ENCODE results near the gene NLGN4Y.

Gene NLGN4Y

DNA sequence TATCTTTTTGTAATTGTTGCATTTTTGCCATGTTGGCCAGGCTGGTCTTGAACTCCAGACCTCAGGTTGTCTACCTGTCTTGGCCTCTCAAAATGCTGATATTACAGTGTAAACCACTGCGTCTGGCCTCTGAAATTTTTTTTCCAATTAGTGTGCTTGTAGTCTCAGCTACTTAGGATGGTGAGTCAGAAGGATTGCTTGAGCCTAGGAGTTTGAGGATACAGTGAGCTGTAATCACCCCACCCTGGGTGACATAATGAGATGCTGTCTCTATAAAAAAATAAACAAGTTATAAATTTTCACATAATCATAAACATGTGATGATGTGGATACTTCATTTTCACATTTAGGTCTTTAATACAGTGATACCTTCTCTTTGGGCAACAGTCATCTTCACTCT, 154.9 kb downstream of the NLGN4Y start:
- DNase-seq = no peak

DNA sequence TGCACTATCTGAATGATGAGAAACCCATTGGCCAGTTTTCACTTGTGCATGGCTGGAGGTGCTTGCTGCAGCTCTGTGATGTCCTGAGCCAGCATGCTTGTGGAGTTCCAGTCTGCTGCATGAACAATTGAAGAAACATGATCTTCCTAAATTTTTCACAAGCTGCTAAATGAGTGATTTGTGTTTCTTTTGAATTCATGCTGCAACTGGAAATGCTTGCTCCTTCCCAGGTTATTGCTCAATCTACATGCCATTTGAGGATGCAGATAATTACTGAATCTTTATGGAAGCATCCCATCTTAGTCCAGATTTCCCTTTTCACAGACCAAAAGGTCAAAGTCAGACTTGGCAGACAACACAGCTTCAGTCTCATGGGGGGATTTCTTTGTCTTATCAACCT, 170.2 kb downstream of the NLGN4Y start:
- no peak for DNase-seq

GRCh38 chrY:14708158-14708557, 183.8 kb downstream of the NLGN4Y start:
- no peak for DNase-seq

DNA sequence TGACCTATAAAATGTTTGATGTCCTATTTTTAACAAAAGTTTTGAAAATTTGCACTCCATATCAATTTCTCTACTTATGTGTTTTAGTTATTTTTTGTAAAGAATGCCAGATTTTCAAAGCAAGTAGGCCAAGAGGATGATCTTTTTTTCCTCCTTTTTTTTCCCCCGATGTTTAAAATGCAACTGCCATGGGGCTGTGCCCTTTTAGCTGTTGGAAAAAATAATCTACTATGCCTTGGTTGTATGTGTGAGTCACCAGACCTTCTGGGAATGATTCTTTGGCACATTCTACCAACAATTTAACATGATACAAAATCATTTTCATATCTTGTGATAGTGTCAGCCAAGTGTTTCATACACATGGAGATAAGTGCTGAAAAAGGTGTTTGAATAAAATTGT, 217.3 kb downstream of the NLGN4Y start:
- no peak for DNase-seq

DNA sequence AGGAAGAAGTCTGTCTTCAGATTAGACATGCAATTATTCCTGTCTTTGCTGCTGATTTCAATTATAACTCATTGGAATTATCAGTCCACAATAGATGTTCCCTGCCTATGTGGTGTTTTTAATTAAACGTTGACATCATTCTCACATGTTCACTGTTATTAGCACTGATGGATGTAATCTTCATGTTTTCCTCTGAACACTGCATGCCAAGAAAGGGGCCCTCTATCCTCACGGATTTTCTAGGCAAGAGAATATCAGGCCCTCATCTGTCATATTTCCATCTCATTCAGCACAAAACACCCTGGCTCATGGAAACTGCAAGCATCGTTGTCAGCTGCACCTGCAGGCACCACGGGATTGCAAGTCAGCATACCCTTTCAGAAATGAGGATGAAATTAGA, 224.0 kb downstream of the NLGN4Y start:
- DNase-seq = no peak

DNA sequence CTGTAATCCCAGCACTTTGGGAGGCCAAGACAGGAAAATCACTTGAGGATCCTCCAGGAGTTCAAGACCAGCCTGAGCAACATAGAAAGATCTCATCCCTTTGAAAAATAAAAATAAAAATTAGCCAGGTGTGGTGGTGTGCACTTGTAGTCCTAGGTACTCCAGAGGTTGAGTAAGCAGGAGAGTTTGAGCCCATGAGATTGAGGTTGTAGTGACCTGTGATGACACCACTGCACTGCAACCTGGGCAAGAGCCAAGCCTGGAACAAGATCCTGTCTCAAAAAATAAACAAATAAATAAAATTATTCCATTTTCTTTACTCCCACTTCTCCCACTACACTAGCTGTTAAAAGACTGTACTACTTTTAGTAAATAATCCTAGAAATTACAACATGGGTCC, 231.2 kb downstream of the NLGN4Y start:
- no peak for DNase-seq

GRCh38 chrY:14762903-14763302, 238.6 kb downstream of the NLGN4Y start:
- no peak for DNase-seq

GRCh38 chrY:14763600-14763999, 239.3 kb downstream of the NLGN4Y start:
- no peak for DNase-seq

DNA sequence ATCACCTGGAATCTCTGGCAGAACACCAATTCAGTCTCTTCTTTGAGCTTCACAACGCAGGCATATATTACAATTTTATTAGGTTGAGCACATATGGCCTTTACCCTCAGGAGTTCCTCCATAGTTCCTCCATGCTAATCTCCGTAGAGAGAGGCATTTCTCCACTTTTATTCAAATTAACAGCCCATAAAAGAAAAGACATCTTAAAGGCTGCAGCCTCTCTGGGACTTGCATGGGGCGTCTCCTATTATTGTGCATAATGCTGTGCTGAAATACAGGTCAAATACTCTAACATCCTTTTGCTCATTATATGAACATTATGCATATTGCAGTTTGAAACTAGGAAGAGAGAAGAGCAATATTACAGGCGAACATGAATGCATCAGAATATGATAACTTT, 253.9 kb downstream of the NLGN4Y start:
- no peak for DNase-seq

DNA sequence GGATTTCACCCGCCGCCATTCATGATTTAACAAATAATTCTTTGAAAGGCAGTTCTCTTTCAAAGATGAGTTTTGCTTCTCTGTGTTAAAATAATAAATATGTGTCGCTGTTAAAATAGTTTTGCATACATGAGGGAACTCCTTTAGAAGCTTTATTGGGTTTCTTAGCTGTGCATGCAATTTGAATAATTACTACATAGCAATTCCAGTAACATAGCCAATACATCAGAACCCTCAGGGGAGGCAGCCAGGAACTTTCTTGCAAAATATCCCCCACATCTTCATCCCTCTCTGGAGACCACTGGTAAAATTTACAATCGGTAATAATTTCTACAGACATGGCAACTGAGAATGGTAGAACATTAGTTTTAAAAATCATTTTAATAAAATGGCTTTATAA, 268.8 kb downstream of the NLGN4Y start:
- no peak for DNase-seq

GRCh38 chrY:14793674-14794073, 269.3 kb downstream of the NLGN4Y start:
- no peak for DNase-seq

DNA sequence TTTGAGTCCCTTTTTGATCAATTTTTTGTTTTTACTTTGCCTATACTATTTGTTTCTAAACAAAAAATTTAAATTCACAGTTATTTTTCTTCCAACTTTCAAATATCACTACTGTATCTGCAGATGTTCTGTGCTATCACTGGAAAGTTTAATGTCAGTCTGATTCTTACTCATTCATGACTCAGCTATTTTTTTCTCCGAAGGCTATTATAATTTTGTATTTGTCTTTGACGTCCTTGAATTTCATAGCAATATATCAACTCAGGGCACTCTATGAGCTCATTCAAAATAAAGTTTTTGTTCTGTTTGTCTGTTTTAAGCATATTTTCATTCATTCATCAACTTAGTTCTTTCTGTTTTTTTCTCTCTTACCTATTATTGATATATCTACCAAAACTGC, 273.7 kb downstream of the NLGN4Y start:
- DNase-seq = no peak

DNA sequence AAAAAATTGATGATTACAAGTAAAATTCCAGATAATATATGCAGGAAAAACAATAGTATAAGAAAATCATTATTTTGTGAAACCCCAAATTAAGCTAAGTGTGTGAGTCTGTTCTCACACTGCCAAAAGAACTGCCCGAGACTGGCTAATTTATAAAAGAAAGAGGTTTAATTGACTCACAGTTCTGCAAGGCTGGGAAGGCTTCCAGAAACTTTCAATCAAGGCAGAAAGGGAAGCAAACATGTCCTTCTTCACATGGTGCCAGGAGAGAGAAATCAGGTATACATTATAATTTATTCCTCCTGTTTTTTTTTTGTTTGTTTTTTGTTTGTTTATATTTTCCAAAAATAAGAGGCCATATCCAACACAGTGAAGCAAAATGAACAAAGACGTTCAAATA, 276.8 kb downstream of the NLGN4Y start:
- DNase-seq = no peak

- no peak for DNase-seq
Observed at GRCh38 chrY:14802125-14802524, 277.8 kb downstream of the NLGN4Y start.

GRCh38 chrY:14804041-14804440, 279.7 kb downstream of the NLGN4Y start:
- no peak for DNase-seq

DNA sequence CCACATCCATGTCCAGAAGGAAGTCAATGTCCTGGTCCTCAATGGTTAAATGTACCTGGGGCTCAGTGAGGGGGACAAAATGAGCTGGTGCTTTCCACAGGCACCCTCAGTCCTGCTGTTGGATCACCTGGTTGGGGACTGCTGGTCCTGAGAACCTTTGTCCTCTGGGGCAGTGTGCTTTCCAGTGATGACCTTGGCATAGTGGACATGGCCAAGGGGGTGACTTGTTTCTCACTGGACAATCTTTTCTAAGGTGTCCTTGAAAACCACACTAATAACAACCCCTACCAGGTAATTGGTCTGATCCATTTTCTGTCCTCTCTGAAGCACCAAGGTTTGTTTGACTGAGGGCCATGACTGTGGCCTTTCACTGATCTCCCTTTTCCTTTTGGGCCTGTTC, 294.1 kb downstream of the NLGN4Y start:
- DNase-seq = no peak

- no peak for DNase-seq
Observed at GRCh38 chrY:14822201-14822600, 297.9 kb downstream of the NLGN4Y start.

DNA sequence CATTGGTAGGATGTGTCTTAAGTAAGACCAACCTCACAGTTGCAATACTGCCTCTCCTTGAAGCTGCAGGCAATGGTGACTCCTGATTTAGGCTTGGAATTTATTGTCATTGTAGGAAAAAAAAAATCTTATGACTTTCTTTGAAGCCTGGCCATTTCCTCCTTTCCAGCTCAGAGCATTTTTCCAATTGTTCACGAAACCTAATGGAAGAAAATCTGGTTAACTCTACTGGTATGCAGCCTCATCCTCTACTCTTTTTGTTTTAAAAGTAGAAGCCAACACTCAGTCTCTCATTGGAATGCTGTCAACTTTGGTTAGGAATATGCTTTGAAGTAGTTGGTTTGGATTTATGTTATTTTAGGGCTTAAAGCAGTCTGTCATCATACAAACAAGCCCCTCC, 298.6 kb downstream of the NLGN4Y start:
- DNase-seq = no peak

- no peak for DNase-seq
Observed at GRCh38 chrY:14824583-14824982, 300.3 kb downstream of the NLGN4Y start.

DNA sequence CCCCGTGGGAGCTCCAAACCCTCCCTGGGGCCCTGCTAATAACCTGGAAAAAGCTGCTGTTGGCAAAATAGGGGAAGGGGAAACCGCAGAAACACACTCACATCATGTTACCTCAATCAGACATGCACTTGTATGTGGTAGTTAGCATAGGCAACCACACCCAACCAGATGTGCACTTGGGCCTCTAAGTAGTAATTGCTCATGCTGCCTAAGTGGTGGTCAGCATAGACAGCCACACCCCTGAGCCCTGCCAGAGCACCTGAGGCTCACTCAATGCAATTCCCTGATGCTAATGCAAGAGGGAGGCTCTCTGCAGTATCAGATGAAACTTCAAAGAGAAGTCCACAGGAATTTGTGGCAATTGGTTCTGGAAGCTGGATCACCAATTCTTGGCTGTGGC, 301.4 kb downstream of the NLGN4Y start:
- DNase-seq = no peak

DNA sequence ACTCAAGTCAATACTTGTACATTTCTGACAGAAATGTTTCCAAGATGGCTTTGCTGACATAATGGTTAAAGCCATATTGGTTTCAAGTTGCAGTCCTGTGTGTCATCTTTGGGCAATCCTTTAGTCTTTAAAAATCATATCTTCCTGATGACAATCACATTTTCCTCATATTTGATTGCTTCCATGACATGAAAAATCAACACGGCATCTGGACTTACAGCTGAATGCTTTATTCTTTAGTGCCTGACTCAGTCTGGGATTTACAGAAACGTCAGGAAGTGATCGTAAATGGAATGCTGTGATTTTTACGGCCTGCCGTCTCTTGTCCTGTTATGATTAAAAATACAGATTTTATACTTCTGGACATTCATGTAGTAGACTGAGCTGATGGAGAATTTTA, 304.2 kb downstream of the NLGN4Y start:
- DNase-seq = no peak

DNA sequence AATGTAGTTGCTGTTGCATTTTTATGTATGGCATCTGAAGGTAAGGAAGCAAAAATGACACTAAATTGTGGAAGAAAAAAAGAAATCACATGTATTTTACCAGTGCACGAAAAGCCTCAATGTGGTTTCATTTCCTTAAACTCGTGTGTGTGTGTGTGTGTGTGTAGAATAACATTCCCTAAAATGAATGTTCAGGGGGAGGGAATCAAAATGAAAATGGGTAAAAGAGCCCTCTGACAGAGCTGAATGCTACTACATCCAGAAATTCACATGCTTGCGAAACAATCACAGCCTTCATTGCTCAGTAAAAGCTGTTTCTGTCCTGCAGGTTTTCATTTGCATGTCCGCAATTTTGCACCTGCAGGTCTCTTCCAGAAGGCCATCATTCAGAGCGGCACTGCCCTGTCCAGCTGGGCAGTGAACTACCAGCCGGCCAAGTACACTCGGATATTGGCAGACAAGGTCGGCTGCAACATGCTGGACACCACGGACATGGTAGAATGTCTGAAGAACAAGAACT, 305.1 kb downstream of the NLGN4Y start:
- no peak for DNase-seq

DNA sequence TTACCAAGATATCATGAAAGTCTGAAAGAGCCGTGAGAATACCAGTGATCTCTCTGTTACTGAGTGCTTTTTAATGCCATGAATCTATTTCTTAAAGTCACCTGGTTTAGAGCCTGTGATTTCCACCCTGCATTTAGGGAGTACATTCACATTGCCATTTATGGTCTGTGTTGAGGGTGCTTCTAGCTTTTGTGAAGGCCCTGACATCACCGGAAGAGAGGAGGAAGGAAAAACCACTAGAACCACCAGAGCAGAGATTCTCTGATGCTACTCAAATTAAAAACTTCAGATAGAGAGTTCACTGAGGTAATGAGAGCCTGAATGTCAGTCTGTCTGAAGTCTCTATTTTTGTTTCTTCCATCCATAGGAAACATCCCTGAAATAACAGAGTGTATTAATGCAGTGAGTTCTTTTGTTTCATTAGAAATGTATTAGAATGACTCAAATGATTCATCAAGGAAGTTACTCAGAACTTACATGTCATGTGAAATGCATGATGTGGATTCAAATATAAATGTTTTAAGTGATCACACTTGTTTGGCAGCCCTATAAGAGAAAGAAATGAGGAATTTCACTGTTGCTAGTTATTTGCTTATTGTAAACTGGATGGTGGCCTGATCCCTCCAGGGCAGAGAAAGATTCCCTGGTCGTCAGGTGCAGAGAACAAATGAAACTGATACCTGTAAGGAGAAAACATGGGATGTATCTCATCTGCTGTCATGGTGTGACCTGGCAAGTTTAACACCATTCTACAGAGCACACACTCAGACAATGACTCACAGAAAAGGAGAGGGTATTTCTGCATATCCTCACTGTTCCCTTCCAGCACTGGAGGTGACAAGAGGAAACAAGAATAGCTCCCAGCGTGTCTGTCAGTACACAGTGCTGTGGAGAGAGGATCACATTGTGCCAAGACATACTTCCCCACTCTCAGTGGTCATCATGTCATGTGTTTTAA, 310.1 kb downstream of the NLGN4Y start:
- no peak for DNase-seq

DNA sequence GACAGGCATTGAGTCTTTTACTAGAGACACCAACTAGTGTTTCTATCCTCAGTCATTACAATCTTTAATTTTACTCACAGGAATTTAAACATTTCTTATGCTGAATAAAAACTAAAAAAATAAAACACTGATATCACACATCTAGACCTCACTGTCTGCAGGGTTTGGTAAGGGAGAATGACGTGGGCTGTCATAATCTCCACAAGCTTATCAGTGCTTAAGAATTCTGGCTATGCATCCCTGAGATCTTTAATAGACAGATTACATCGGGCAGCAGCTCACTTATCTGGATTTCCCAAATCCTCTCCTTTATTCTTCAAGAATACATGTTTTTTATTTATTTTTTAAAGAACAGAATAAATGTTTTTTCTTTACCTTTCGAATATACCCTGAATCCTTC, 313.1 kb downstream of the NLGN4Y start:
- DNase-seq = no peak

GRCh38 chrY:14850734-14851133, 326.4 kb downstream of the NLGN4Y start:
- DNase-seq = no peak
